CD4-positive, alpha-beta T cell (primary cell): ENCODE data around the gene CASP2. TPM values are rescaled to one million over a fixed set of nuclear protein-coding genes. Genes with fewer than 3 reads are reported as not detected.

ENCODE experiments used
- ATAC-seq: fragments of 200-7000 bp; cut with Tn5 transposase; one replicate; pipeline ENCODE4 v1.10.0; 2022; ENCODE audit warnings: mild to moderate bottlenecking; ENCODE audit not compliant: poor library complexity
- CTCF ChIA-PET: fragments of 350-600 bp; sonication (Branson Sonifier 250); formaldehyde crosslinking; loops from one replicate; lab custom pipeline; 2021; ENCODE audit warnings: antibody characterized with exemption, inconsistent platforms; lab: Charles Lee
- POLR2A ChIA-PET: fragments of 350-600 bp; sonication (Branson Sonifier 250); formaldehyde crosslinking; loops from one replicate; lab custom pipeline; 2021; ENCODE audit warnings: antibody characterized with exemption, inconsistent platforms; lab: Charles Lee
- DNase-seq, 14 experiments: peaks; one replicate each; pipeline ENCODE4 v3.0.0-alpha.2; 2013 to 2020; ENCODE audit warnings: mixed read lengths in 2 of 14
- H3K27ac ChIP-seq, 2 donors: one replicate each; pipeline versions ENCODE4 v1.5.1 to v1.7.0; 2013; ENCODE audit warnings: low read length in 2 of 2, low read depth in 1 of 2, mild to moderate bottlenecking in 1 of 2
- H3K27me3 ChIP-seq, 2 experiments: 1 replicate in 1 of 2; 2 replicates in 1 of 2; pipeline versions ENCODE4 v1.6.1 to v1.7.0; 2013; ENCODE audit warnings: low read length in 2 of 2, control low read depth in 1 of 2, mild to moderate bottlenecking in 1 of 2, moderate library complexity in 1 of 2; ENCODE audit not compliant: insufficient read depth in 2 of 2, control insufficient read depth in 1 of 2
- H3K36me3 ChIP-seq: one replicate; pipeline ENCODE4 v1.6.1; 2013; ENCODE audit warnings: low read length, control low read depth; ENCODE audit not compliant: insufficient read depth
- H3K4me1 ChIP-seq: one replicate; pipeline ENCODE4 v1.6.1; 2013; ENCODE audit warnings: low read length, control low read depth; ENCODE audit not compliant: insufficient read depth
- H3K4me3 ChIP-seq: one replicate; pipeline ENCODE4 v1.5.1; 2013; ENCODE audit warnings: mild to moderate bottlenecking, low read length, moderate library complexity
- H3K9me3 ChIP-seq, 2 experiments: 1 replicate in 1 of 2; 2 replicates in 1 of 2; pipeline versions ENCODE4 v1.6.1 to v1.7.0; 2013; ENCODE audit warnings: low read length in 2 of 2, mild to moderate bottlenecking in 2 of 2, control low read depth in 1 of 2, moderate library complexity in 1 of 2; ENCODE audit not compliant: control insufficient read depth in 1 of 2, insufficient read depth in 1 of 2
- H3K27ac Mint-ChIP-seq: one replicate; pipeline ENCODE4 v1.8.0; 2020; ENCODE audit warnings: mixed read lengths
- H3K27me3 Mint-ChIP-seq: one replicate; pipeline ENCODE4 v1.8.0; 2021; ENCODE audit warnings: mixed read lengths
- H3K36me3 Mint-ChIP-seq: one replicate; pipeline ENCODE4 v1.8.0; 2021; ENCODE audit warnings: low read depth, mixed read lengths
- H3K4me1 Mint-ChIP-seq: one replicate; pipeline ENCODE4 v1.8.0; 2021; ENCODE audit warnings: low read depth, mixed read lengths
- H3K4me3 Mint-ChIP-seq: one replicate; pipeline ENCODE4 v1.8.0; 2020; ENCODE audit warnings: mild to moderate bottlenecking, mixed read lengths
- H3K9me3 Mint-ChIP-seq: one replicate; pipeline ENCODE4 v1.8.0; 2020; ENCODE audit warnings: mixed read lengths
- CTCF ChIP-seq: fragments of 200-600 bp; IDR thresholded peaks from one replicate; pipeline ENCODE4 v1.8.0; 2022; ENCODE audit warnings: antibody characterized with exemption, mild to moderate bottlenecking
- intact Hi-C, 2 experiments: fragments of 100-400 bp; cut with DNase I in 1 of 2; cut with micrococcal nuclease in 1 of 2; formaldehyde crosslinking; loops; one replicate each; pipeline versions ENCODE4 v1.15.1 to v1.9.0; 2023 to 2025; cut with DNase I, micrococcal nuclease
- total RNA-seq, 174 experiments: library from RNA in 2 of 174; stranded (reverse) in 2 of 174; gene quantifications; one replicate each; pipeline ENCODE4 v1.2.3 and lab custom pipeline; 2021 to 2026

Gene CASP2
- total RNA-seq, 2 experiments from 2014 or later: 19.1 to 21.9 TPM

GRCh38 chr7:143240291-143241168 lies 47.6 kb upstream of the CASP2 start:
- CTCF ChIA-PET: interaction anchor here (0.8 to 3.4 kb wide), 46 partner anchors 8 to 233 kb away, joined by 3 to 92 read pairs (median 4); partner anchors contain the start of genes CASP2 and GSTK1
- POLR2A ChIA-PET: interaction anchor here (0.6 to 2.2 kb wide), 27 partner anchors 9 to 177 kb away, joined by 3 to 21 read pairs (median 4); partner anchors contain the start of genes CASP2 and GSTK1
- Histone ChIP-seq H3K9me3 (peaks cover 6 to 21% of the 10 kb centered on the region in 2 experiments), H3K27me3 (peaks cover 0 to 6% of the 10 kb centered on the region in 2 experiments), H3K4me3 (no peak overlapping the region), H3K4me1 (peaks cover 12% of the 10 kb centered on the region), H3K36me3 (no peaks in the 10 kb centered on the region), H3K27ac (no peak overlapping the region)
- Mint-ChIP-seq H3K27me3 (peaks cover 10% of the 10 kb centered on the region), H3K4me1 (peaks cover 31% of the 10 kb centered on the region), H3K9me3 (peaks cover 12% of the 10 kb centered on the region), H3K36me3 (peaks cover 9% of the 10 kb centered on the region), H3K27ac (no peak overlapping the region), H3K4me3 (peak overlapping the region; percentile 7)
- ATAC-seq (peak; percentile 99), DNase-seq (peak; percentile 43 to 88 (median 66))
- intact Hi-C loops: loop anchor here (1.0 to 2.0 kb wide), 6 partner anchors 24 to 176 kb away; no protein-coding TSS in a partner anchor
- TF ChIP-seq CTCF: peak; percentile 95

- Mint-ChIP-seq H3K9me3 (peaks cover 3% of the 10 kb centered on the region), H3K27me3 (no peaks in the 10 kb centered on the region), H3K36me3 (no peaks in the 10 kb centered on the region), H3K4me3 (no peak overlapping the region), H3K4me1 (peaks cover 49% of the 10 kb centered on the region), H3K27ac (no peak overlapping the region)
- no peak for TF ChIP-seq CTCF
- POLR2A ChIA-PET: interaction anchor here (1.6 kb wide), 1 partner anchor 21 kb away, joined by 6 read pairs; the partner anchor contains the start of gene GSTK1
- DNase-seq: no peak
- no peaks in the 10 kb centered on the region for H3K36me3 ChIP-seq
- CTCF ChIA-PET: interaction anchor here (0.7 kb wide), 1 partner anchor 29 kb away, joined by 3 read pairs; no protein-coding TSS in a partner anchor
- no peak for ATAC-seq
- no peak overlapping the region for H3K27ac ChIP-seq
- intact Hi-C loops: no loop called here
- peaks cover 3 to 6% of the 10 kb centered on the region in 2 experiments for H3K9me3 ChIP-seq
- H3K4me3 ChIP-seq: no peak overlapping the region
- peaks cover 0 to 6% of the 10 kb centered on the region in 2 experiments for H3K27me3 ChIP-seq
- H3K4me1 ChIP-seq: peaks cover 28% of the 10 kb centered on the region
Observed at GRCh38 chr7:143242306-143242705, 45.8 kb upstream of the CASP2 start.

GRCh38 chr7:143243111-143243510 lies 45.0 kb upstream of the CASP2 start:
- H3K4me1 ChIP-seq: peaks cover 28% of the 10 kb centered on the region
- H3K9me3 ChIP-seq: no peaks in the 10 kb centered on the region
- no peaks in the 10 kb centered on the region for H3K27me3 Mint-ChIP-seq
- no peak overlapping the region for H3K4me3 Mint-ChIP-seq
- ChIA-PET POLR2A (interaction anchor here (1.0 to 1.6 kb wide), 3 partner anchors 16 to 45 kb away, joined by 3 to 6 read pairs (median 3); partner anchors contain the start of genes CASP2 and GSTK1), CTCF (interaction anchor here (0.7 to 1.5 kb wide), 3 partner anchors 15 to 45 kb away, joined by 3 to 5 read pairs (median 3); partner anchors contain the start of gene CASP2)
- no peaks in the 10 kb centered on the region for H3K36me3 ChIP-seq
- DNase-seq (no peak), ATAC-seq (no peak)
- no peak overlapping the region for H3K27ac ChIP-seq
- H3K27ac Mint-ChIP-seq: no peak overlapping the region
- no peak overlapping the region for H3K4me3 ChIP-seq
- H3K9me3 Mint-ChIP-seq: peaks cover 3% of the 10 kb centered on the region
- H3K27me3 ChIP-seq: no peaks in the 10 kb centered on the region
- no peak for TF ChIP-seq CTCF
- intact Hi-C loops: no loop called here
- peaks cover 57% of the 10 kb centered on the region for H3K4me1 Mint-ChIP-seq
- no peaks in the 10 kb centered on the region for H3K36me3 Mint-ChIP-seq
